Measurements from ENCODE around the gene DMXL2. TPM values are rescaled to one million over a fixed set of nuclear protein-coding genes. Genes with fewer than 3 reads are reported as not detected.

Gene DMXL2
- total and polyA plus RNA-seq, 2 experiments from 2014 or later, result 3.6 to 17.6 TPM

DNA sequence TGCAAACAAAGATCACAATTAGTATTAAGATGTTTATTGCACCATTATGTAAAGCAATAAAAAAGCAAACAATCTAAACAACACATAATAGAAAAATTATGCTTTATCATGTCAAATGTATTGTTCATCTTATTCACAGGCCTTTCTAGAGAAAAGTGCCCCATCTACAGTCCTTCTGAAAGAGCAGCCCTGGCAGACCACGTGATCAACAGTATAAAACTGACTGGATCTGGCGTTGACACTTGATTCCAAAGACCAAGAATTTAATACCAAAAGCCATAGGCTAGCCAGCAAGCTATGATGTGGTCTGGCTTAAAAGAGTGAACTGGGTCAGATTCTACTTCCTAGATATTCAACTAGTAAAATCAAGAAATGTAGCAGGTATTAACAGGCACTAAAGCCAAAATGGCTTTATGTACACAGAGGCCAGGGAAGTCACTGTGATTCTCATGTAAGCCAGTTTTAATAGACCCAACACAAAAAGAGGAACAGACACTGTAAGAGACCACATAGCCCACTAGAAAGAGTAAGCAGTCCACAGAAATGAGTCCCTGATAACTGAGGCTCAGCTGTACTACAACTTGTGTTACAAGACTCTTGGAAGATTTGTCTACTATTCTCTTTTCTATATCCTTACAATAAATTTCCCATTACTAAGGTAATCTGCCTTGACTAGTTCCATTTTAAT lies 32.5 kb downstream of the DMXL2 start:
- H3K9me3 ChIP-seq (ENCODE audit: low read depth), result no peaks in the 10 kb centered on the region
- no peaks in the 10 kb centered on the region for H3F3A ChIP-seq (ENCODE audit: insufficient read depth)
- H3K27me3 ChIP-seq (replicated peaks; ENCODE audit: insufficient read depth), result no peaks in the 10 kb centered on the region
- no peak for DNase-seq
- no peak overlapping the region for H3K4me2 ChIP-seq (ENCODE audit: unreplicated experiment)
- in situ Hi-C loops (cut with MboI), result no loop called here
- no peak overlapping the region for H2AFZ ChIP-seq
- H3K79me2 ChIP-seq (ENCODE audit: insufficient read depth), result no peaks in the 10 kb centered on the region
- TF ChIP-seq EZH2 (IDR thresholded peaks at IDR 0.05; ENCODE audit: insufficient read depth, poor library complexity, severe bottlenecking) (no peak), EZH2phosphoT487 (IDR thresholded peaks at IDR 0.05; ENCODE audit: insufficient read depth, low read depth) (no peak)
- H3K9me2 ChIP-seq (ENCODE audit: insufficient read depth), result peaks cover 7% of the 10 kb centered on the region; the same call in 1 of the 2 replicates
- H3K9ac ChIP-seq, result no peak overlapping the region
- H4K20me1 ChIP-seq (ENCODE audit: insufficient read depth), result no peaks in the 10 kb centered on the region
- WGBS, 2 experiments (ENCODE audit: low coverage in 1 of 2, low lambda C conversion rate in 2 of 2, missing lambda C conversion rate in 2 of 2), result 90 to 91% methylated on average over 2 of the region's 2 CpGs
- no peak overlapping the region for H3K27ac ChIP-seq
- no peaks in the 10 kb centered on the region for H3K36me3 ChIP-seq (ENCODE audit: low read depth)
- H3K4me1 ChIP-seq (ENCODE audit: insufficient read depth), result no peaks in the 10 kb centered on the region
- no peak overlapping the region for H3K4me3 ChIP-seq

DNA sequence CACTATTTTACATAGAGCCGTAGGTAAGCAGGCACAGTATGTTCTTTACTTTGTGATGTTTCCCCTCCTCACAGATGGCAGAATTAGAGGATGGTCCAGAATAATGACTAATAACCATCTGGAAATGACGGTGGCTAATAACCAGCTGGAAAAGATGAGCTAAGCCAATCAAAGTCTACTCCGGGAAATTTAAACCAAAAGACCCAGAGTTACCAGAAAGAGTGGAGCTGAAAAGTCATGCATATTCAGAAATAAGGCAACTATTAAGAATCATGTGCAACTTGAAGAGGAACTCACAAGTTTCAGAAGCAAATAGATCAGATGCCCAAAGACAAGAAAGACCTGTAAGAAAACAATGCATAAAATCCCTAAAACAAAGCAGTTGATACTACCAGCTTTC lies 33.6 kb downstream of the DMXL2 start:
- Histone ChIP-seq H3K4me2 (ENCODE audit: unreplicated experiment) (no peak overlapping the region), H4K20me1 (ENCODE audit: insufficient read depth) (no peaks in the 10 kb centered on the region), H3F3A (ENCODE audit: insufficient read depth) (no peaks in the 10 kb centered on the region), H3K27me3 (replicated peaks; ENCODE audit: insufficient read depth) (no peaks in the 10 kb centered on the region), H3K4me3 (no peak overlapping the region), H2AFZ (no peak overlapping the region), H3K79me2 (ENCODE audit: insufficient read depth) (no peaks in the 10 kb centered on the region), H3K9me3 (ENCODE audit: low read depth) (no peaks in the 10 kb centered on the region), H3K4me1 (ENCODE audit: insufficient read depth) (no peaks in the 10 kb centered on the region), H3K27ac (no peak overlapping the region), H3K36me3 (ENCODE audit: low read depth) (no peaks in the 10 kb centered on the region), H3K9ac (no peak overlapping the region), H3K9me2 (ENCODE audit: insufficient read depth) (peaks cover 7% of the 10 kb centered on the region; the same call in 1 of the 2 replicates)
- WGBS, 2 experiments (ENCODE audit: low coverage in 1 of 2, low lambda C conversion rate in 2 of 2, missing lambda C conversion rate in 2 of 2), result 94 to 97% methylated on average over 3 of the region's 3 CpGs
- no peak for TF ChIP-seq EZH2 (IDR thresholded peaks at IDR 0.05; ENCODE audit: insufficient read depth, poor library complexity, severe bottlenecking)
- TF ChIP-seq EZH2phosphoT487 (IDR thresholded peaks at IDR 0.05; ENCODE audit: insufficient read depth, low read depth), result no peak
- in situ Hi-C loops (cut with MboI), result no loop called here
- DNase-seq, result no peak

DNA sequence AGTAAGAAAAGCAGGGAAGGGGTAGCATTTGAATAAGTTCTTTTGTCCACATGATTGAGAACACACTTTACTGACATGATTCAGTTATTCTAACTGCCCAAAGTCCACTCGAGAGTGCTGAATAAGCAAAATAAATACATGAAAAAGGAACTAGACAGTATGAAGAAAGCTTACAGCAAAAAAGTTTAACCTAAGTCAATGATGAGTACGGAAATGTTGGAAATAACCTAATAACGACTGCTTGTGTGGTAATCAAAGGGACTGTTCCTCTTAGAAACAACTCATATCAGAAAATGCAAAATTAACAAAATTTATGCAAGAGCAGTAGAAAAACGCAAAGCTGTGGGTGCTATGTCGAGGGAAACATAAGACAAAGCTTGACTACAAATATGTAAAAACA lies 36.6 kb downstream of the DMXL2 start:
- Histone ChIP-seq H3K9me3 (ENCODE audit: low read depth) (no peaks in the 10 kb centered on the region), H3F3A (ENCODE audit: insufficient read depth) (no peaks in the 10 kb centered on the region), H2AFZ (no peak overlapping the region), H3K27me3 (replicated peaks; ENCODE audit: insufficient read depth) (no peaks in the 10 kb centered on the region), H4K20me1 (ENCODE audit: insufficient read depth) (no peaks in the 10 kb centered on the region), H3K9me2 (ENCODE audit: insufficient read depth) (peaks cover 7% of the 10 kb centered on the region; the same call in 1 of the 2 replicates), H3K4me3 (no peak overlapping the region), H3K9ac (no peak overlapping the region), H3K36me3 (ENCODE audit: low read depth) (0 out of 2 replicates have a peak, but pooled peaks cover 4% of the 10 kb centered on the region), H3K4me2 (ENCODE audit: unreplicated experiment) (no peak overlapping the region), H3K4me1 (ENCODE audit: insufficient read depth) (no peaks in the 10 kb centered on the region), H3K27ac (no peak overlapping the region), H3K79me2 (ENCODE audit: insufficient read depth) (no peaks in the 10 kb centered on the region)
- in situ Hi-C loops (cut with MboI), result no loop called here
- TF ChIP-seq EZH2 (IDR thresholded peaks at IDR 0.05; ENCODE audit: insufficient read depth, poor library complexity, severe bottlenecking) (no peak), EZH2phosphoT487 (IDR thresholded peaks at IDR 0.05; ENCODE audit: insufficient read depth, low read depth) (no peak)
- no peak for DNase-seq
- WGBS, 2 experiments (ENCODE audit: low coverage in 1 of 2, low lambda C conversion rate in 2 of 2, missing lambda C conversion rate in 2 of 2), result 87 to 89% methylated on average over 5 of the region's 5 CpGs

DNA sequence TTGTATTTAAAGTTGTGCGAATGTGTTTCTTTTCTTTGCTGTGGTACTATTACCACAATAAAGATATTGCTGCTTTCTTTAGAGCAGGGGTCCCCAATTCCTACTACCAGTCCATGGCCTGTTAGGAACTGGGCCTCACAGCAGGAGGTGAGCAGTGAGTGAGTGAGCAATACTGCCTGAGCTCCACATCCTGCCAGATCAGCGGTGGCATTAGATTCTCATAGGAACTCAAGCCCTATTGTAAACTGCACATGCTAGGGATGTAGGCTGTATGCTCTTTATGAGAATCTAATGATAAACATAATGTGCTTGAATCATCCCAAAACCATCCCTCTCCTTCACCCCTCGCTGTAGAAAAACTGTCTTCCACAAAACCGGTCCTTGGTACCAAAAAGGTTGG lies 41.6 kb downstream of the DMXL2 start:
- Histone ChIP-seq H4K20me1 (ENCODE audit: insufficient read depth) (no peaks in the 10 kb centered on the region; the same call in 1 of the 2 replicates), H3K9me3 (ENCODE audit: low read depth) (no peaks in the 10 kb centered on the region), H3K4me3 (no peak overlapping the region), H2AFZ (no peak overlapping the region), H3F3A (ENCODE audit: insufficient read depth) (0 out of 2 replicates have a peak, but pooled peaks cover 18% of the 10 kb centered on the region), H3K27ac (no peak overlapping the region), H3K27me3 (replicated peaks; ENCODE audit: insufficient read depth) (no peaks in the 10 kb centered on the region), H3K79me2 (ENCODE audit: insufficient read depth) (no peaks in the 10 kb centered on the region), H3K4me1 (ENCODE audit: insufficient read depth) (peaks cover 11% of the 10 kb centered on the region), H3K36me3 (ENCODE audit: low read depth) (0 out of 2 replicates have a peak, but pooled peaks cover 4% of the 10 kb centered on the region), H3K9ac (no peak overlapping the region), H3K4me2 (ENCODE audit: unreplicated experiment) (no peak overlapping the region), H3K9me2 (ENCODE audit: insufficient read depth) (peaks cover 7% of the 10 kb centered on the region; the same call in 1 of the 2 replicates)
- TF ChIP-seq EZH2 (IDR thresholded peaks at IDR 0.05; ENCODE audit: insufficient read depth, poor library complexity, severe bottlenecking) (no peak), EZH2phosphoT487 (IDR thresholded peaks at IDR 0.05; ENCODE audit: insufficient read depth, low read depth) (no peak)
- DNase-seq, result no peak
- WGBS, 2 experiments (ENCODE audit: low coverage in 1 of 2, low lambda C conversion rate in 2 of 2, missing lambda C conversion rate in 2 of 2), result 95 to 100% methylated on average over 4 of the region's 4 CpGs
- in situ Hi-C loops (cut with MboI), result no loop called here
